ENCODE results near the gene NDUFS2.

Gene NDUFS2

DNA sequence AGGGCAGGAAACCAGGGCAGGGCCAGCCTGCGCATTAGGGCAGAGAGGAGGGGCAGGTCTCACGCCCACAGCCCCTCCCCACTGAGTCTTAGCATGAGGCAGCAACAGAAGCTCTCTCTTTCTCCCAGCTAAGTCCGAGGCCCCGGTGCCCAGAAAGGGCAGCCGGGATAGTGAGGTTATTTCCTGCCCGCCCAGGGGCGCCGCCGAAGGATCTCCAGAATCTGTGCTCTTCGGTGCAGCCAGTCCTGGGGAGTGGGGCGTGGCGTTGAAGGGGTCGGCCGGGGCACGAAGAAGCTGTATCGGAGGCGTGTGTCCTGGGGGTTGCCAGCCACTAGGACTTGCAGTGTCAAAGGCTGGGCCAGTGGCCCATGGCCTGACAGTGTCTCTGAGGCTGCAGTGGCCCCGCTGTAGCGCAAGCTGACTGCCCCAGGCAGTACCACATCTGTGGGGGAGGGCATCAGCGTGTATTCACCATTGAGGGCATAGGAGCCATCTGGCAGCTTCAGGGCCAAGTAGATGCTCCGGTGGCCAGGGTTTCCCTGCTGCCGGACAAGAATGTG, 11.1 kb upstream of the NDUFS2 start:
- no peak for ATAC-seq
- TF ChIP-seq, protein P1, sequence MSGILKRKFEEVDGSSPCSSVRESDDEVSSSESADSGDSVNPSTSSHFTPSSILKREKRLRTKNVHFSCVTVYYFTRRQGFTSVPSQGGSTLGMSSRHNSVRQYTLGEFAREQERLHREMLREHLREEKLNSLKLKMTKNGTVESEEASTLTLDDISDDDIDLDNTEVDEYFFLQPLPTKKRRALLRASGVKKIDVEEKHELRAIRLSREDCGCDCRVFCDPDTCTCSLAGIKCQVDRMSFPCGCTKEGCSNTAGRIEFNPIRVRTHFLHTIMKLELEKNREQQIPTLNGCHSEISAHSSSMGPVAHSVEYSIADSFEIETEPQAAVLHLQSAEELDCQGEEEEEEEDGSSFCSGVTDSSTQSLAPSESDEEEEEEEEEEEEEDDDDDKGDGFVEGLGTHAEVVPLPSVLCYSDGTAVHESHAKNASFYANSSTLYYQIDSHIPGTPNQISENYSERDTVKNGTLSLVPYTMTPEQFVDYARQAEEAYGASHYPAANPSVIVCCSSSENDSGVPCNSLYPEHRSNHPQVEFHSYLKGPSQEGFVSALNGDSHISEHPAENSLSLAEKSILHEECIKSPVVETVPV (CRISPR knock-in tag; IDR thresholded peaks at IDR 0.05): no peak
- TF ChIP-seq CSDC2 (CRISPR knock-in tag; IDR thresholded peaks at IDR 0.05) (no peak), OSR1 (CRISPR knock-in tag; IDR thresholded peaks at IDR 0.05) (no peak), BACH2 (CRISPR knock-in tag; IDR thresholded peaks at IDR 0.05; ENCODE audit: borderline replicate concordance) (no peak), ESRRG (CRISPR knock-in tag; IDR thresholded peaks at IDR 0.05) (no peak), TCF4 (CRISPR knock-in tag; IDR thresholded peaks at IDR 0.05; ENCODE audit: borderline replicate concordance) (no peak), SNAI2 (CRISPR knock-in tag; IDR thresholded peaks at IDR 0.05) (no peak), GLIS3 (CRISPR knock-in tag; IDR thresholded peaks at IDR 0.05) (no peak), ISL1 (CRISPR knock-in tag; IDR thresholded peaks at IDR 0.05) (no peak), ZNF8 (CRISPR knock-in tag; IDR thresholded peaks at IDR 0.05) (no peak), ZNF70 (CRISPR knock-in tag; IDR thresholded peaks at IDR 0.05) (no peak), TOX (CRISPR knock-in tag; IDR thresholded peaks at IDR 0.05; ENCODE audit: borderline replicate concordance) (no peak), ZFP3 (CRISPR knock-in tag; IDR thresholded peaks at IDR 0.05) (no peak)
- TF ChIP-seq, protein P2, sequence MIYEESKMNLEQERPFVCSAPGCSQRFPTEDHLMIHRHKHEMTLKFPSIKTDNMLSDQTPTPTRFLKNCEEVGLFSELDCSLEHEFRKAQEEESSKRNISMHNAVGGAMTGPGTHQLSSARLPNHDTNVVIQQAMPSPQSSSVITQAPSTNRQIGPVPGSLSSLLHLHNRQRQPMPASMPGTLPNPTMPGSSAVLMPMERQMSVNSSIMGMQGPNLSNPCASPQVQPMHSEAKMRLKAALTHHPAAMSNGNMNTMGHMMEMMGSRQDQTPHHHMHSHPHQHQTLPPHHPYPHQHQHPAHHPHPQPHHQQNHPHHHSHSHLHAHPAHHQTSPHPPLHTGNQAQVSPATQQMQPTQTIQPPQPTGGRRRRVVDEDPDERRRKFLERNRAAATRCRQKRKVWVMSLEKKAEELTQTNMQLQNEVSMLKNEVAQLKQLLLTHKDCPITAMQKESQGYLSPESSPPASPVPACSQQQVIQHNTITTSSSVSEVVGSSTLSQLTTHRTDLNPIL (CRISPR knock-in tag; IDR thresholded peaks at IDR 0.05; ENCODE audit: low read depth): no peak
- TF ChIP-seq, protein P3, sequence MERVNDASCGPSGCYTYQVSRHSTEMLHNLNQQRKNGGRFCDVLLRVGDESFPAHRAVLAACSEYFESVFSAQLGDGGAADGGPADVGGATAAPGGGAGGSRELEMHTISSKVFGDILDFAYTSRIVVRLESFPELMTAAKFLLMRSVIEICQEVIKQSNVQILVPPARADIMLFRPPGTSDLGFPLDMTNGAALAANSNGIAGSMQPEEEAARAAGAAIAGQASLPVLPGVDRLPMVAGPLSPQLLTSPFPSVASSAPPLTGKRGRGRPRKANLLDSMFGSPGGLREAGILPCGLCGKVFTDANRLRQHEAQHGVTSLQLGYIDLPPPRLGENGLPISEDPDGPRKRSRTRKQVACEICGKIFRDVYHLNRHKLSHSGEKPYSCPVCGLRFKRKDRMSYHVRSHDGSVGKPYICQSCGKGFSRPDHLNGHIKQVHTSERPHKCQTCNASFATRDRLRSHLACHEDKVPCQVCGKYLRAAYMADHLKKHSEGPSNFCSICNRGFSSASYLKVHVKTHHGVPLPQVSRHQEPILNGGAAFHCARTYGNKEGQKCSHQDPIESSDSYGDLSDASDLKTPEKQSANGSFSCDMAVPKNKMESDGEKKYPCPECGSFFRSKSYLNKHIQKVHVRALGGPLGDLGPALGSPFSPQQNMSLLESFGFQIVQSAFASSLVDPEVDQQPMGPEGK (CRISPR knock-in tag; IDR thresholded peaks at IDR 0.05; ENCODE audit: borderline replicate concordance): no peak
- TF ChIP-seq, protein P4, sequence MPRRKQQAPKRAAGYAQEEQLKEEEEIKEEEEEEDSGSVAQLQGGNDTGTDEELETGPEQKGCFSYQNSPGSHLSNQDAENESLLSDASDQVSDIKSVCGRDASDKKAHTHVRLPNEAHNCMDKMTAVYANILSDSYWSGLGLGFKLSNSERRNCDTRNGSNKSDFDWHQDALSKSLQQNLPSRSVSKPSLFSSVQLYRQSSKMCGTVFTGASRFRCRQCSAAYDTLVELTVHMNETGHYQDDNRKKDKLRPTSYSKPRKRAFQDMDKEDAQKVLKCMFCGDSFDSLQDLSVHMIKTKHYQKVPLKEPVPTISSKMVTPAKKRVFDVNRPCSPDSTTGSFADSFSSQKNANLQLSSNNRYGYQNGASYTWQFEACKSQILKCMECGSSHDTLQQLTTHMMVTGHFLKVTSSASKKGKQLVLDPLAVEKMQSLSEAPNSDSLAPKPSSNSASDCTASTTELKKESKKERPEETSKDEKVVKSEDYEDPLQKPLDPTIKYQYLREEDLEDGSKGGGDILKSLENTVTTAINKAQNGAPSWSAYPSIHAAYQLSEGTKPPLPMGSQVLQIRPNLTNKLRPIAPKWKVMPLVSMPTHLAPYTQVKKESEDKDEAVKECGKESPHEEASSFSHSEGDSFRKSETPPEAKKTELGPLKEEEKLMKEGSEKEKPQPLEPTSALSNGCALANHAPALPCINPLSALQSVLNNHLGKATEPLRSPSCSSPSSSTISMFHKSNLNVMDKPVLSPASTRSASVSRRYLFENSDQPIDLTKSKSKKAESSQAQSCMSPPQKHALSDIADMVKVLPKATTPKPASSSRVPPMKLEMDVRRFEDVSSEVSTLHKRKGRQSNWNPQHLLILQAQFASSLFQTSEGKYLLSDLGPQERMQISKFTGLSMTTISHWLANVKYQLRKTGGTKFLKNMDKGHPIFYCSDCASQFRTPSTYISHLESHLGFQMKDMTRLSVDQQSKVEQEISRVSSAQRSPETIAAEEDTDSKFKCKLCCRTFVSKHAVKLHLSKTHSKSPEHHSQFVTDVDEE (CRISPR knock-in tag; IDR thresholded peaks at IDR 0.05): no peak
- TF ChIP-seq, protein P5, sequence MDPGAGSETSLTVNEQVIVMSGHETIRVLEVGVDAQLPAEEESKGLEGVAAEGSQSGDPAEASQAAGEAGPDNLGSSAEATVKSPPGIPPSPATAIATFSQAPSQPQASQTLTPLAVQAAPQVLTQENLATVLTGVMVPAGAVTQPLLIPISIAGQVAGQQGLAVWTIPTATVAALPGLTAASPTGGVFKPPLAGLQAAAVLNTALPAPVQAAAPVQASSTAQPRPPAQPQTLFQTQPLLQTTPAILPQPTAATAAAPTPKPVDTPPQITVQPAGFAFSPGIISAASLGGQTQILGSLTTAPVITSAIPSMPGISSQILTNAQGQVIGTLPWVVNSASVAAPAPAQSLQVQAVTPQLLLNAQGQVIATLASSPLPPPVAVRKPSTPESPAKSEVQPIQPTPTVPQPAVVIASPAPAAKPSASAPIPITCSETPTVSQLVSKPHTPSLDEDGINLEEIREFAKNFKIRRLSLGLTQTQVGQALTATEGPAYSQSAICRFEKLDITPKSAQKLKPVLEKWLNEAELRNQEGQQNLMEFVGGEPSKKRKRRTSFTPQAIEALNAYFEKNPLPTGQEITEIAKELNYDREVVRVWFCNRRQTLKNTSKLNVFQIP (CRISPR knock-in tag; IDR thresholded peaks at IDR 0.05; ENCODE audit: borderline replicate concordance, low read depth): no peak

DNA sequence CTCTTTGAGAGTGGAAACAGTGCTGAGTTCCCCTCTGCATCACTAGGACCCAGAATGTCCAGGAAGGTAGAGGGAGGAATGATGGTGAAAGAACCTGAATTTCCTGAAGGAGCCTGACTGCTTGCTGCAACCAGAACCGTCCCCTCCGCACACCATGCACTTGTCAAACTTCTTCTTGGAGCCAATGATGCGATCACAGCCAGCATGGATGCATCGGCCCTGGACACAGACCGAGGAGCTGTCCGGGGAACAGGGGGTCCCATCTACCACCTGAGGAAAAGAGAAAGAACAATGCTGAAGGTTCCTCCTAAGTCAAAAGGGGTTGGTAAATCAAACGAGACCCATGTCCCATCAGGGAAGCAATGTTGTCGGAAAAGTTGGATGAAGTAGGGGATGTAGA, 10.2 kb upstream of the NDUFS2 start:
- no peak for TF ChIP-seq BACH2 (CRISPR knock-in tag; IDR thresholded peaks at IDR 0.05; ENCODE audit: borderline replicate concordance)
- TF ChIP-seq ZNF70 (CRISPR knock-in tag; IDR thresholded peaks at IDR 0.05): no peak
- no peak for TF ChIP-seq ZFP30 (CRISPR knock-in tag; IDR thresholded peaks at IDR 0.05)
- TF ChIP-seq, protein P1 (CRISPR knock-in tag; IDR thresholded peaks at IDR 0.05): no peak
- no peak for TF ChIP-seq ISL1 (CRISPR knock-in tag; IDR thresholded peaks at IDR 0.05)
- TF ChIP-seq ARNTL (CRISPR knock-in tag; IDR thresholded peaks at IDR 0.05; ENCODE audit: borderline replicate concordance, low read depth): no peak
- TF ChIP-seq ESRRG (CRISPR knock-in tag; IDR thresholded peaks at IDR 0.05): no peak
- TF ChIP-seq TOX (CRISPR knock-in tag; IDR thresholded peaks at IDR 0.05; ENCODE audit: borderline replicate concordance): no peak
- TF ChIP-seq TCF4 (CRISPR knock-in tag; IDR thresholded peaks at IDR 0.05; ENCODE audit: borderline replicate concordance): no peak
- TF ChIP-seq, protein P4 (CRISPR knock-in tag; IDR thresholded peaks at IDR 0.05): no peak
- no peak for TF ChIP-seq ZFP3 (CRISPR knock-in tag; IDR thresholded peaks at IDR 0.05)
- TF ChIP-seq, protein P3 (CRISPR knock-in tag; IDR thresholded peaks at IDR 0.05; ENCODE audit: borderline replicate concordance): no peak
- TF ChIP-seq RARB (CRISPR knock-in tag; IDR thresholded peaks at IDR 0.05): no peak
- ATAC-seq: no peak

Measured in SK-N-SH treated with all-trans-retinoic acid at 6 μM for 48 hours (cell line).